Tibial nerve (tissue), 4 donors: Measurements from ENCODE around the gene CCDC60. TPM values are rescaled to one million over a fixed set of nuclear protein-coding genes. Genes with fewer than 3 reads are reported as not detected.

ENCODE experiments used
- DNase-seq, 2 donors: peaks; one replicate each; pipeline ENCODE4 v3.0.0-alpha.2; 2019; ENCODE audit warnings: low spot score in 2 of 2
- H3K27ac ChIP-seq, 4 donors: fragments of 200-600 bp; sonication (generic) in 3 of 4; one replicate each; pipeline ENCODE4 v1.5.1; 2017 to 2019; ENCODE audit warnings: mild to moderate bottlenecking in 1 of 4
- H3K27me3 ChIP-seq, 2 donors: fragments of 200-600 bp; sonication (generic) in 1 of 2; one replicate each; pipeline versions ENCODE4 v1.5.1 to v1.6.0; 2017 to 2019
- H3K36me3 ChIP-seq, 3 donors: fragments of 200-600 bp; sonication (generic); one replicate each; pipeline ENCODE4 v1.5.1; 2018 to 2019
- H3K4me1 ChIP-seq, 4 donors: fragments of 200-600 bp; sonication (generic) in 3 of 4; one replicate each; pipeline ENCODE4 v1.5.1; 2017 to 2019
- H3K4me3 ChIP-seq, 4 donors: fragments of 200-600 bp; sonication (generic) in 3 of 4; one replicate each; pipeline ENCODE4 v1.5.1; 2017 to 2019; ENCODE audit warnings: mild to moderate bottlenecking in 1 of 4, moderate library complexity in 1 of 4
- H3K9me3 ChIP-seq, 4 donors: fragments of 200-600 bp; sonication (generic) in 3 of 4; one replicate each; pipeline ENCODE4 v1.5.1; 2017 to 2019
- CTCF ChIP-seq, 5 experiments: fragments of 200-600 bp in 3 of 5; fragments of 450-650 bp in 2 of 5; sonication (generic) in 3 of 5; IDR thresholded peaks; one replicate each; pipeline ENCODE4 v1.5.1; 2016 to 2019; ENCODE audit warnings: antibody characterized with exemption in 5 of 5, mild to moderate bottlenecking in 3 of 5, moderate library complexity in 2 of 5
- EP300 ChIP-seq, 2 donors: sonication (generic); formaldehyde crosslinking; IDR thresholded peaks; one replicate each; pipeline ENCODE4 v1.6.1; 2017; ENCODE audit warnings: antibody characterized with exemption in 2 of 2, mild to moderate bottlenecking in 1 of 2
- POLR2A ChIP-seq, 2 donors: fragments of 450-650 bp; IDR thresholded peaks; one replicate each; pipeline ENCODE4 v1.6.1; 2017; ENCODE audit warnings: antibody characterized with exemption in 2 of 2, mild to moderate bottlenecking in 2 of 2, moderate library complexity in 2 of 2
- WGBS, 2 donors: methylation state at CpG; one replicate each; pipeline ENCODE4 v1.1.5; 2018; 5-methylcytosine and 5-hydroxymethylcytosine counted together
- total RNA-seq, 4 donors: library from RNA; depleted of rRNA; stranded (reverse); fragments of >200 nt; gene quantifications; one replicate each; pipeline ENCODE4 v1.1.0, GENCODE V29; 2016

Gene CCDC60
- total RNA-seq, 4 donors from 2014 or later: not detected

- WGBS, 2 donors: 78 to 85% methylated on average over 1 of the region's 1 CpG
- no peak overlapping the region for H3K4me3 ChIP-seq
- H3K9me3 ChIP-seq: no peaks in the 10 kb centered on the region
- TF ChIP-seq CTCF (IDR thresholded peaks at IDR 0.05) (no peak), POLR2A (IDR thresholded peaks at IDR 0.05) (no peak), EP300 (IDR thresholded peaks at IDR 0.05) (no peak)
- no peaks in the 10 kb centered on the region for H3K4me1 ChIP-seq
- no peak overlapping the region for H3K27ac ChIP-seq
- DNase-seq: no peak
- H3K27me3 ChIP-seq: no peaks in the 10 kb centered on the region
- H3K36me3 ChIP-seq: no peaks in the 10 kb centered on the region
Observed at GRCh38 chr12:119573086-119573485, 238.6 kb downstream of the CCDC60 start.

- Histone ChIP-seq H3K4me1 (no peaks in the 10 kb centered on the region), H3K9me3 (no peaks in the 10 kb centered on the region), H3K4me3 (no peak overlapping the region), H3K27me3 (no peaks in the 10 kb centered on the region), H3K36me3 (no peaks in the 10 kb centered on the region), H3K27ac (no peak overlapping the region)
- WGBS, 2 donors: 74% methylated on average over 1 of the region's 1 CpG
- no peak for TF ChIP-seq EP300 (IDR thresholded peaks at IDR 0.05)
- TF ChIP-seq POLR2A (IDR thresholded peaks at IDR 0.05): no peak
- TF ChIP-seq CTCF (IDR thresholded peaks at IDR 0.05): no peak
- DNase-seq: no peak
Observed at GRCh38 chr12:119574255-119574654, 239.7 kb downstream of the CCDC60 start.

GRCh38 chr12:119576118-119576810 is 241.7 kb downstream of the CCDC60 start:
- DNase-seq: no peak
- TF ChIP-seq POLR2A (IDR thresholded peaks at IDR 0.05) (no peak), EP300 (IDR thresholded peaks at IDR 0.05) (no peak), CTCF (IDR thresholded peaks at IDR 0.05) (no peak)
- H3K4me3 ChIP-seq: no peak overlapping the region
- no peak overlapping the region for H3K27ac ChIP-seq
- no peaks in the 10 kb centered on the region for H3K4me1 ChIP-seq
- 67 to 68% methylated on average over 8 of the region's 8 CpGs for WGBS, 2 donors
- no peaks in the 10 kb centered on the region for H3K36me3 ChIP-seq
- no peaks in the 10 kb centered on the region for H3K9me3 ChIP-seq
- no peaks in the 10 kb centered on the region for H3K27me3 ChIP-seq

GRCh38 chr12:119576915-119577314 is 242.4 kb downstream of the CCDC60 start:
- WGBS, 2 donors: 51 to 69% methylated on average over 1 of the region's 1 CpG
- no peak for DNase-seq
- TF ChIP-seq POLR2A (IDR thresholded peaks at IDR 0.05) (no peak), EP300 (IDR thresholded peaks at IDR 0.05) (no peak), CTCF (IDR thresholded peaks at IDR 0.05) (no peak)
- no peaks in the 10 kb centered on the region for H3K36me3 ChIP-seq
- H3K27me3 ChIP-seq: no peaks in the 10 kb centered on the region
- H3K4me1 ChIP-seq: no peaks in the 10 kb centered on the region
- no peaks in the 10 kb centered on the region for H3K9me3 ChIP-seq
- no peak overlapping the region for H3K4me3 ChIP-seq
- H3K27ac ChIP-seq: no peak overlapping the region

GRCh38 chr12:119578112-119578511 is 243.6 kb downstream of the CCDC60 start:
- TF ChIP-seq EP300 (IDR thresholded peaks at IDR 0.05) (no peak), CTCF (IDR thresholded peaks at IDR 0.05) (no peak), POLR2A (IDR thresholded peaks at IDR 0.05) (no peak)
- H3K36me3 ChIP-seq: no peaks in the 10 kb centered on the region
- no peak overlapping the region for H3K27ac ChIP-seq
- no peaks in the 10 kb centered on the region for H3K27me3 ChIP-seq
- no peak for DNase-seq
- H3K9me3 ChIP-seq: no peaks in the 10 kb centered on the region
- 84 to 89% methylated on average over 2 of the region's 2 CpGs for WGBS, 2 donors
- H3K4me1 ChIP-seq: no peaks in the 10 kb centered on the region
- no peak overlapping the region for H3K4me3 ChIP-seq
